ENCODE measurements around the gene OR4M2.
"Not testable (repeated sequence)": the region's sequence is repeated elsewhere in the genome, so short reads cannot be mapped to it uniquely, and the experiment has no call there.

OR4M2 gene, protein sequence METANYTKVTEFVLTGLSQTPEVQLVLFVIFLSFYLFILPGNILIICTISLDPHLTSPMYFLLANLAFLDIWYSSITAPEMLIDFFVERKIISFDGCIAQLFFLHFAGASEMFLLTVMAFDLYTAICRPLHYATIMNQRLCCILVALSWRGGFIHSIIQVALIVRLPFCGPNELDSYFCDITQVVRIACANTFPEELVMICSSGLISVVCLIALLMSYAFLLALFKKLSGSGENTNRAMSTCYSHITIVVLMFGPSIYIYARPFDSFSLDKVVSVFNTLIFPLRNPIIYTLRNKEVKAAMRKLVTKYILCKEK
- total RNA-seq = 0 reads per million in 4 donors

GRCh38 chr15:22080227-22080626, at the start of gene OR4M2:
Gene OR4M2, plus strand, starts transcription at chr15:22080527. Its CDS starts 98 bp downstream, at chr15:22080625.
- not testable (repeated sequence) for DNase-seq

- DNase-seq = not testable (repeated sequence)
Measured at GRCh38 chr15:22069267-22069666, 11.1 kb upstream of the OR4M2 start.

DNA sequence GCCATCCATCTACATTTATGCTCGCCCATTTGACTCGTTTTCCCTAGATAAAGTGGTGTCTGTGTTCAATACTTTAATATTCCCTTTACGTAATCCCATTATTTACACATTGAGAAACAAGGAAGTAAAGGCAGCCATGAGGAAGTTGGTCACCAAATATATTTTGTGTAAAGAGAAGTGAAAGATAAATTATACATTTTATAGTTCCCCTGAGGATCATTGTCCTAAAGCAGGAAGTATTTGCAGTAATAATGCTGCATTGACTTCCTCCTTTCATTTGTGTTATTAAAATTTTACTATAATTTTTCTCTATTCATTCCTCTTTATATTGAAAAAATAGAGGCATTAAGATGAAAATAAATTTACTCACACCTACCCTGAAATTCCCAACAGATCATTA, 1.1 kb downstream of the OR4M2 start:
- DNase-seq = not testable (repeated sequence)

DNA sequence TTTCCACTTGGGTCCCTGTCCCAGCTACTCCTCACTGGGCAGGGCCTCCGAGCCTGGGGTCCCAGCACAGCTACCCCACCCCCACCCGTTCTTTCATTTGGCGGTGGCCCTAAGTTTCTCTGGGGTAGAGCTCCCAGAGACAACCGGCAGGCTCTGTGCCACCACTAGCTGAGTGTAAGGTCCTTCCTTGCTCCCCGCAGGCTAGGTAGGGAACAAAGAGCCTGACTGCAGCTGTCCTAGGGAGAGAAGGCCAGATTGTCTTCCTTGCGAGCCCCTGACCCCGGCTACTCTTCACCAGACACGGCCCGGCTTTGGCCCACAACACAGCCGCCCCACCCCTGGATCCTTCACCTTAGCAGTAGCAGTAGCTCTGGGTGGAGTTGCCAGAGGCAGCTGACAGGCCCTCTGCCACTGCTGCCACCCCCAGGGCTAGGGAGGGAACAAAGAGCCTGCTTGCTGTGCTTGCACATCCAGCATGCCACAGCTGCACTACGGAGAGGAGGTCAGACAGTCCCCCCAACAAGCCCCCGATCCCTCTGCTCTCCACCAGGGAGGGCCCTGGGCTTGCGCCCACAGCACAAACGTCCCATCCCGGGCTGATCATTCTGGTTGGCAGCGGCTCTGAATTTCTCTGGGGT, 18.4 kb downstream of the OR4M2 start:
- not testable (repeated sequence) for DNase-seq

- DNase-seq = not testable (repeated sequence)
Measured at GRCh38 chr15:22099289-22099891, 19.1 kb downstream of the OR4M2 start.

- not testable (repeated sequence) for DNase-seq
Measured at GRCh38 chr15:22122033-22122432, 41.7 kb downstream of the OR4M2 start.

All from T-helper 1 cell (primary cell).